Stimulated activated CD4-positive, alpha-beta T cell treated with anti-CD3 and anti-CD28 coated beads, Interleukin-4, amount 100 ng/mL, for 48 hours (primary cell): ENCODE measurements around the gene SPATS2L.

Experiments
- DNase-seq, 2 donors: peaks; one replicate each; pipeline ENCODE4 v3.0.0-alpha.2; 2020; ENCODE audit warnings: low read depth in 2 of 2

The SPATS2L gene

GRCh38 chr2:200466425-200467418 is 160.2 kb downstream of the SPATS2L start:
- DNase-seq: peak; percentile 18 to 38

DNA sequence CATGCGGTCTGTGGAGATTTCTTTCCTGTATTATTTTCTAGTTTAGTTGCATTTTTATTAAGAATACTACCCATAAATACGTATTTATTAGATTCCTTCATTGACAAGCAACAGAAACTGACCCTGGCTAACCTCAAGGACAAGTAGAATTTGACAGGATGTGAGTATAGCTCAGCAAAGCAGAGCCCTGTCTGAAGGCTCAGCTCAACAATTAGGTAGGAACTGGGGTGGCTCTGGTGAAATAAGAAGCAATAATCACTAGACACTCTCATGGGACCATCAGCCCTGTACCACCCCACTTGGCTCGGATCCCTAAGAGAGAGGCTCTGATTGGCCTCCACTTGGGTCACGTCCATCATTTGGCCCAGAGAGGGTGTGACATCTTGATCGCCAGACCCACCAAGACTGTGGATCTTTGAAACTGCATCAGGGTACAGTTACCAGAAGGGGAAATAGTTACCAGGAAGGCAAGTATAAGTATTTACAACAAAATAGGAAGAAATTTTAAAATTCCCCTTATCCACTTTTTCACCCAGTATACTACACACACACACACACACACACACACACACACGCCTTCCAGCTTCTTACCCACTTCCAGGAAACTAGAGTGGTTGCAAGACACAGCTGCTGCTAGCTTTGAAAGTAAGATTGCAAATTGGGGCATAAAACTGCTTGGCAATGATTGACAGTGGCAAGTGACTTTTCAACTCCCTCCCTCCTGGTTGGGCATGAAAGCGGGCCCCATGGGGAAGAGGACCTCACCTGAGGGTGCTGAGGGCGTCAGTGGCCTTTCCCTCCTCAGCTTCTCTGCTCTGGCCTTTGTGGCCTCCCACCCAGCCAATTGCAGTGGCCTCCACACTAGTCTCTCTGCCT is 161.6 kb downstream of the SPATS2L start:
- no peak for DNase-seq

DNA sequence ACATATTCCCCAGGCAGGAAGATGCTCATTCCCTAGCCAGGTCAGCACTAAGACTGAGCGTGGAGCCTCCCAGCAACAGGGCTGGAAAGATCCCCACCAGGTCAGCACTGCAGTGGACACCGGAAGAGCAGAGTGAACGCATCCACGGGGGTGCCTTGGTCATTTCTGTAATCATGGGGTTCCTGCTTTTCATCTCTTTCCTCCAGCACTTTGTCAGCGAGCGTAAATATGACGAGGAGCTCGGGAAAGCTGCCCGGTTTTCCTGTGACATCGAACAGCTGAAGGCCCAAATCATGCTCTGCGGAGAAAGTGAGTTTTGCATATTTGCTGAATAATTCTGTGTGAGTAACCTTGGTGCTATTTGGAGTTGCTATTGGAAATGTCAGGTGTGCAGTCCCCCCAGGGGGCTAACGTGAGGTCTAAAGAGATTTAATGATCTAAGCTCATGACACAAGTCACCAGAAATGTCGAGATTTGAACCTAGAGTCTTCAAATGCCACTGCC is 163.3 kb downstream of the SPATS2L start:
- no peak for DNase-seq

- DNase-seq: no peak
These were observed 163.7 kb downstream of the SPATS2L start for GRCh38 chr2:200470230-200470629.

GRCh38 chr2:200471324-200471848 is 164.9 kb downstream of the SPATS2L start:
- DNase-seq: peak in 1 of 2 donors; percentile 25

DNA sequence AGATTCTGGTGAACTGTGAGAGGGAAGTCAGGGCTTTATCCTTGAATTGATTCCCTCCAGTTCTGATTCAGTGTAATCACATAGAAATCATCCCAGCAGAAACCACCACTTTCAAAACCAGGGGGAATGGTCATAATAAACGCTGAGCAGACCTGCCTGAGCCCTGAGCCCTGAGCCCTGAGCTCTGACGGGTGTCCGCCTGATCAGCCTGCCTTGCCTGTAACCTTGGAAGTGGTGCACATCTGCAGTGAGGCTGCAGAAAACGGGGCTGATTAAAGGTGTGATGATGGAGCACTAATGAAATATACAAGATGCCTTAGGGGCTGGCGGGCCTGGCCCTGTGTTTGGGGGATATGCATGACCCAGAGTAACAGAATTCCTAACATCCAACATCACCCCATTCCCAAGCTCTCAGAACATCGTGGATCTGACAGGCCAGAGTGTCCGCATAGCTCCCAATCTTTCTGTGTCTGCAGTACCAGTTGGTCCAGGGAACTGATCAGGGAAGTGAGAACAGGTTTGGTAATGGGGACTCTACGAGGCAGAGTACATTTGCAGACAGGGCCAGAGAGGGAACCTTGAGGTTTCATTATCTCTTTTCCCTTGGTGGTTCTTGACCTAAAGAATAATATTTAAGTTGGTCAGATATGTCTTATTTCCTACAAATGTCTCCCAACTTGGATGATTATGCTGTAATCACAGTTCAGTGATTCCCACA is 165.6 kb downstream of the SPATS2L start:
- no peak for DNase-seq

GRCh38 chr2:200472853-200473464 is 166.5 kb downstream of the SPATS2L start:
- no peak for DNase-seq

- DNase-seq: no peak
These were observed 169.3 kb downstream of the SPATS2L start for GRCh38 chr2:200475795-200476194.

DNA sequence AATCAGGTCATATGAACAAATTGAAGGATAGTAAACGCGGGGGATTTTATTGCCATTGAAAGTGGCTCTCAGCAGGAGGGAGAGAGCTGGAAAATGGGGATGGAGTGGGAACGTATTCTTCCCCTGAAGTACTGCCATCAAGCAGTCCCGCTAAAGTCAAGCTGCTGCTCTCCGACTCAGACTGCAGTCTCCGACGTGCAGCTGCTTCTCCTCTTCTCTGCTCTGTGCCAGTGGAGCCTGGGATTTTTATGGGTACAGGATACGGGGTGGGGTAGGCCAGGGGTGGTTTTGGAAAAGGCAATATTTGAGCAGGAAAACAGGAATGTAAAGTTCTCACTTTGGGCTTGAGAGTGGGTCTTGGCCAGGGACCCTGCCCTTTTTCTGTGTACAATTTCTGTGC is 170.3 kb downstream of the SPATS2L start:
- DNase-seq: no peak

- no peak for DNase-seq
These were observed 171.2 kb downstream of the SPATS2L start for GRCh38 chr2:200477667-200478131.

GRCh38 chr2:200479692-200480265 is 173.3 kb downstream of the SPATS2L start:
- DNase-seq: no peak

- no peak for DNase-seq
These were observed 175.7 kb downstream of the SPATS2L start for GRCh38 chr2:200482194-200482593.

DNA sequence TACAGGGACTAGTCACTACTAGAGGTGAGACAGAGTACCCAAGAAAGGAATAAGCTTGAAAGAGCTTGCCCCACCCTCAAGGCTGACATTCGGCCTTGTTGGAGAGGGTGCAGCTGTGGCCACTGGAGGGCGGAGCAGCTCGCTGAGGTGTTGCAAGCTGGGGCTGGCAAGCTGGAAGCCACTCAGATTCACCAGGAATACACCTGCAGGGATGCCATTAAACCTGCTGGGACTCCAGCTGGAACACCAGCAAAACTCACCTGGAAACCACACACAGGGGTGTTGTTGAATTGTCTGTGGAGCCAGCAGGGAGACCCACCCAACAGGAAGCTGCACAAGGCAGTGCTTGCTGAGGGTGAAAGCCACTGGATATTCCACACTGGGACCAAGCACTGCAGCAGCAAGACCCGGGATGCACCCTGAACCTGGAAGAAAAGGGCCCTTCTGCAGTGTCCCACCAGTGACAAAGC is 177.3 kb downstream of the SPATS2L start:
- peak; percentile 15 to 24 for DNase-seq

DNA sequence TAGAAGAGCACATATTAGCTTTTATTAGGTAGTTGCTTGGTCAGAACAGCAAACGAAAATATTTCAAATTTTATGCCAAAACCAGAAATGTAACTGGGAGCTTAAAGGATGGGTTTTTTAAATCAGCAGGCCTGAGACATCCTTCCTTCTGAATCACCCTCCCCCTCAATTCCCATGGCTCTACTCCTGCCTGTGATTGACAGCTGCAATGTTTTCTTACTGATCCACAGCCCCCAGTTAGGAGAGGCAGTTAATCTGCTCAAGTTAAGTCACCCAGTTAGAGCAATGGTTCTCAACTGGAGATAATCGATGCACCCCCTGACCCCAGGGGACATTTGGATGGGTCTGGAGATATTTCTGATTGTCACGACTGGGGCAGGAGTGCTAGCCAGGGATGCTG is 178.4 kb downstream of the SPATS2L start:
- no peak for DNase-seq

DNA sequence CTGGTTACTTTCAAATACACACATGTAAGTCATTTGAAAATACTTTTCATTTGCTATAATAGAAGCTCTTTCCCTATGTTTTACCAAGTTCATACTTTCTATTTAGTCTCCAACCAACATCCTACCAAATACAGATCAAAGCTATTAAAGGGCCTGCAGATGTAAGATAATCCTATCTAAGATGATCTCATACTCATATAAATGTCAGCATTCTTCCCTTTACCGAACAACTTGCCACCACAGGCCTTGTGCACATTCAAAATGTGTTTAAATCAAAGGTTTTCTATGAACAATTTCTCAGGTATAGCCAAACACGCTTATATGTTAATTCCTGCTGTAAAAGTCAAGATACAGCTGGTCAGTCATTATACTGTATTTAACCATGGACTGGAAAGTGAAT is 180.0 kb downstream of the SPATS2L start:
- no peak for DNase-seq

- no peak for DNase-seq
These were observed 181.7 kb downstream of the SPATS2L start for GRCh38 chr2:200488169-200488568.

- no peak for DNase-seq
These were observed 183.5 kb downstream of the SPATS2L start for GRCh38 chr2:200490001-200490400.

- no peak for DNase-seq
These were observed 186.2 kb downstream of the SPATS2L start for GRCh38 chr2:200492656-200493055.

DNA sequence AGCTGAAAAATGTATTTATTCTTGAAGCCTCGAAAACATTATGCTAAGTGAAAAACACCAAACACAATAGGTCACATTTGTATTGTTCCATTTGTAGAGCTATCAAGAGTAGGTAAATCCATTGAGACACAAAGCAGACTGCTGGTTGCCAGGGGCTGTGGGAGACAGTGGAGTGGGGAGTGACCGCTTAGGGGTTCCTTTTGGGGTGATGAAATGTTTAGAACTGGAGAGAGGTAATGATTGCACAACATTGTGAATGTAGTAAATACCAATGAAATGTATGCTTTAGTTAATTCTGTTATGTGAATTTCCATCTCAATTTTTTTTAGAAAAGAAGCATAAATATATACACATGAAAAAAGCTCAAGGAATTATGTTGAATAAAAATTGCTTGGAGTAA is 187.6 kb downstream of the SPATS2L start:
- no peak for DNase-seq

- DNase-seq: no peak
These were observed 190.2 kb downstream of the SPATS2L start for GRCh38 chr2:200496696-200497095.
